ENCODE results near the gene RRAS2.
A peak's percentile ranks its signal among the peaks of the same experiment; 100 is the strongest.
"Not testable (repeated sequence)": the region's sequence is repeated elsewhere in the genome, so short reads cannot be mapped to it uniquely, and the experiment has no call there.

Gene RRAS2

GRCh38 chr11:14358729-14359439, at the start of gene RRAS2:
Gene RRAS2 (minus strand): TSS chr11:14359183. CDS start chr11:14358870, 313 bp downstream.
- peak; percentile 7 for DNase-seq

DNA sequence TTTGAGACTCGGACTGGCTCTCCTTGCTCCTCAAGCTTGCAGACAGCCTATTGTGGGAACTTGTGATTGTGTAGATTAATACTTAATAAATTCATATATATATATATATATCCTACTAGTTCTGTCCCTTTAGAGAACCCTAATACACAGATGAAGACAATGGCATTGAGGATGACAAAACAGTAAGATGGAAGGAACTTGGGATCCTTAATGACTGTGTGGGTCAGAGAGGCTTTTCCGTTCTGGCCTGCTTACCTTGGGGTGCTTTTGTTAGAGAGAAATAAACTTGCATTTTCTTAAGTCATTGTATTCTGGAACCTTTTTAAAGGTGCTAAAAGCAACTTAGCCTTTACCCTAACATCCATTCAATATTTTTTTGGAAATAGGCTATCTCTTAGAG, 49.6 kb upstream of the RRAS2 start:
- DNase-seq: no peak

- not testable (repeated sequence) for DNase-seq
Measured at GRCh38 chr11:14406116-14406515, 47.1 kb upstream of the RRAS2 start.

DNA sequence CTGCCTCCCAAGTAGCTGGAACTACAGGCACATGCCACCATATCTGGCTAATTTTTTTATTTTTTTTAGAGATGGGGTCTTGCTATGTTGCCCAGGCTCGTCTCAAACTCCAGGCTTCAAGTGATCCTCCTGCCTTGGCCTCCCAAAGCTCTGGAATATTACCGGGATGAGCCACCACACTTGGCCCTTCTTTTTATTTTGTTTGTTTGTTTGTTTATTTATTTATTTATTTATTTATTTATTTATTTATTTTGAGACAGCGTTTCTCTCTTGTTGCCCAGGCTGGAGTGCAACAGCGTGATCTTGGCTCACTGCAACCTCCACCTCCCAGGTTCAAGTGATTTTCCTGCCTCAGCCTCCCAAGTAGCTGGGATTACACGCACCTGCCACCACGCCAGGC, 44.5 kb upstream of the RRAS2 start:
- DNase-seq: not testable (repeated sequence)

DNA sequence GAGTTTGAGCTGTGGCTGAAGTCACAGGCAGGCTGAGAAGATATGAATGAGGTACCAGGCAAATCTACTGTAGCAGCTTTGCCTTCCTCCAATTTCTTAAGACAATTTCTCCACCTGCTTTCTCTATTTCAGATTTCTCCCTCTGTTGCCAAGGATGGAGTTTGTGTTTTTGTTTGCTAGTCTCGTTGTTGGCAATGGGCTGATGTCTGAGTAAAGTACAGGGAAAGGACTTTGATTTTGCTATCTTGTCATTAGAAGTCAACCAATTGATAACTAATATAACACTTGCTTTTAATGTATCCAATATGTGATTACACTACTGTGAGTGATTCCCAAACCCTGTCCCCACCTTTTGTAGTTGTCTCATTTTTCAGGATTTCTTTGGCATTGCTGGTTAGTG, 40.1 kb upstream of the RRAS2 start:
- DNase-seq: no peak

DNA sequence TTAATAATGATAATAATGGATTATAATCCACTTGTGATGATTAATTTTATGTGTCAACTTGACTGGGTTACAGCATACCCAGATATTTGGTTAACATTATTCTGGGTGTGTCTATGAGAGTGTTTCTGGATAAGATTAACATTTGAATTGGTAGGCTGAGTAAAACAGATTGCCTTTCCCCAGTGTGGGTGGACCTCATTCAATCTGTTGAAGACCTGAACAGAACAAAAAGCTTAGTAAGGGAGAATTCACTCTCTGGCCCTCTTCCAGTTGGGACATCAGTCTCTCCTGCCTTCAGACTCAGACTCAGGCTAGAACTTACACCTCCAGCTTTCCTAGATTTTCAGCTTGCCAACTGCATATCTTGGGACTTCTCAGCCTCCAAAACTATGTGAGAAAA, 37.3 kb upstream of the RRAS2 start:
- no peak for DNase-seq

- DNase-seq: no peak
Measured at GRCh38 chr11:14393889-14394288, 34.9 kb upstream of the RRAS2 start.

DNA sequence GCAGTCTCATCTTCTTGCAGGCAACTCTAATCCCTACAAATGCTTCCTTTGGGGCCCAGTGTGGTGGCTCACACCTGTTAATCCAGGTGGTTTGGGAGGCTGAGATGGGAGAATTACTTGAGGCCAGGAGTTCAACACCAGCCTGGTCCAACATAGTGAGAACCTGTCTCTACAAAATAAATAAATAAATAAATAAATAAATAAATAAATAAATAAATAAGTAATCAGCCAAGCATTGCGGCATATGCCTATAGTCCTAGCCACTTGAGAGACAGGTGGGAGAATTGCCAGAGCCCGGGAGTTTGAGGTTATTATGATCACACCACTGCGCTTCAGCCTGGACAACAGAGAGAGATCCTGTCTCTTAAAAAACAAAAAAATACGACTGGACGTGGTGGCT, 34.1 kb upstream of the RRAS2 start:
- no peak for DNase-seq

GRCh38 chr11:14390669-14391068, 31.7 kb upstream of the RRAS2 start:
- DNase-seq: no peak

DNA sequence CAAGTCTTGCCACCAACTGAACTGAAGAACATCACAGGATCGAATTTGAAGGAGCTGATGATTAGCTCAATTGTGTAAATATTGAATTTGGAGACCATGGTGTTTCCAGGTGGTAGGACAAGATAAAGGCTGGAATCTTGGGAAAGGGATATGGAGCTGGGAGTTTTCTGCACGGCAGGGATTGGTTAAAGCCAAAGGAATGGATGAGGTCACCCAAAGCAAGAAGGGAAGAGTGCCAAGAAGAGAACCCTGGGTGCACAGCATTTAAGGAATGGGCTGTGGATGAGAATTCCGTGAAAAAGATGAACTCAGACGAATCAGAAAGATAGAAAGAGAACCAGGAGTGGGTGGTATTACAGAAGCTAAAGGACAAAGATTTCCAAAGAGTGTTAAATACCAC, 29.4 kb upstream of the RRAS2 start:
- DNase-seq: no peak

GRCh38 chr11:14386895-14387480, 28.0 kb upstream of the RRAS2 start:
- peak; percentile 24 for DNase-seq

GRCh38 chr11:14386081-14386480, 27.1 kb upstream of the RRAS2 start:
- DNase-seq: no peak

DNA sequence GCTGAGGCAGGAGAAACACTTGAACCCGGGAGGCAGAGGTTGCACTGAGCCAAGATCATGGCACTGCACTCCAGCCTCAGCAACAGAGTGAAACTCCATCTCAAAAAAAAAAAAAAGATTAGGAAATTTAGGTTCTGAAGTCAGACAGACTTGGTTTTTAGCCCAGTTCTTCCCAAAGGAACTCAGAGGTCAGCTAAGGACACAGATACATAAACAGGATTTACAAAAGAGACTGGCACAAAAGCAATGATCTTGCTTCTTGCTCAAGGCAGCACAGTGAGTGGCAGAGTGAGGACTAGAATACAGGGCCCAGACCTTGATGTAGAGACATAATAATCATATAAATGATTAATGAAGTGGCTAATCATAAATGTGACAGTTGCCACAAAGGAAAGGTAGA, 25.4 kb upstream of the RRAS2 start:
- DNase-seq: no peak

- DNase-seq: no peak
Measured at GRCh38 chr11:14381968-14382367, 23.0 kb upstream of the RRAS2 start.

DNA sequence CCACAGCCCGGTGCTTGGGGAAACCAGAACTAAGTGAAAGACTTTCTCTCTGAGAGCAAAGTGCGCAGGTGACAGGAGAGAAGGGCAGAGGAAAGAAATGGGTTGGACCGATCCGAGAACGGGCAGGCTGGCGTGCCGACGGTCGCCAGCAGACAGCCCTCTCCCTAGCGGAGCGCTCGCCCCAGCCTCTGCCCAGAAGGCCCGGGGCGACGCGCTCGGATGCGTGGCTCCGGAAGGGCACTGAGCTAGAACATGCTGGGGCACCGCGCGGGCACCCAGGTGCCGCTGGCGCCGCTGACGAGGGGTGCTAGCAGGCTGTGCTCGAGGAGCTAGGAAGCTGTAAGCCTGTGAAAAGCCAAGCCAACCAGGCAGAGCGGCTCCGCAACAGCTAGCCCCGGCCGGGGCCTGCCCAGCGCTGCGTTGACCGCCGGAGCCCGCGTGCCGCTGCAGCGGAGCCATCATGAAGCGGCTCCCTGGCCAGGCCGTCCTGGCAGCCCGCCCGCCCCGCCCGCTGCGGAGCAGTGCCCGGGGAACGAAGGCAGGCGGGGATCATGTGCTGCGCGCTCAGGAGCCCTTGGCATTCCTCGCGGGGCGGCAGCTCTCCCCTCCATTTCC, 22.1 kb upstream of the RRAS2 start:
- peak; percentile 22 for DNase-seq

- no peak for DNase-seq
Measured at GRCh38 chr11:14380125-14380936, 21.3 kb upstream of the RRAS2 start.

DNA sequence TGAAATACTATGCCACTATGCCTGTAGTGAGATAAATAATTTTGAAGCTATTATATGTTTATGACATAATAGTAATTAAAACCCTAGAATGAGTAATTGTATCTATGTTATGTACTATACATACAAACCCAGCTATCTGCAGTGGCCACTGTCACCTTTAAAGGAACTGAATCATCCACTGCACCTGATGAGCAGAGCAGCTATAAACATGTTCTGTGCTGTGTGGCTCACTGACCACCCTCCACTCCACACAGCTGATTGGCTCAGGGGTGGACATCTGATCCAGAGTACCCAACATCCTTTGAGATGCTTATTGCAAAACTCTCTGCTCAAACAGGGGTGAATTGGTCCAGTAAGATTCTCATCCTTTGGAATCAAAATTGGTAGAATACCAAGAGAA, 19.2 kb upstream of the RRAS2 start:
- DNase-seq: no peak

DNA sequence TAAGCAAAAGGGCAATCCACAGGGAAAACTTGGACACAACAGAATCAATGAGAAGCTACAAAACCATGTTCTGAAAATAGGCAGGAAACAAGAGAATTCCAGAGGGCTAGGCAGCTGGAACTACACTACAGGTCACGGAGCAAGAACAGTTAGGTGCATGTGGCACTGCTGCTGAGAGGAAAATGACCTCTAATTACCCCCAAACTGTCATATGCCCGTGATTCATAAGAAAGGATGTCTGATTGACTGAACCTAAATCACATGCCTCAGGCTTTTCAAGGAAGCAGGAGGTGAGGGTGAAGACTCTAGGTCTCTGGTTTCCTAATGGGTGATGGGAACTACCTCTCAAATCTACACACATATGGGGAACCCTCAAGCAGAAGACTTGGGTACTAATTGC, 17.9 kb upstream of the RRAS2 start:
- no peak for DNase-seq

DNA sequence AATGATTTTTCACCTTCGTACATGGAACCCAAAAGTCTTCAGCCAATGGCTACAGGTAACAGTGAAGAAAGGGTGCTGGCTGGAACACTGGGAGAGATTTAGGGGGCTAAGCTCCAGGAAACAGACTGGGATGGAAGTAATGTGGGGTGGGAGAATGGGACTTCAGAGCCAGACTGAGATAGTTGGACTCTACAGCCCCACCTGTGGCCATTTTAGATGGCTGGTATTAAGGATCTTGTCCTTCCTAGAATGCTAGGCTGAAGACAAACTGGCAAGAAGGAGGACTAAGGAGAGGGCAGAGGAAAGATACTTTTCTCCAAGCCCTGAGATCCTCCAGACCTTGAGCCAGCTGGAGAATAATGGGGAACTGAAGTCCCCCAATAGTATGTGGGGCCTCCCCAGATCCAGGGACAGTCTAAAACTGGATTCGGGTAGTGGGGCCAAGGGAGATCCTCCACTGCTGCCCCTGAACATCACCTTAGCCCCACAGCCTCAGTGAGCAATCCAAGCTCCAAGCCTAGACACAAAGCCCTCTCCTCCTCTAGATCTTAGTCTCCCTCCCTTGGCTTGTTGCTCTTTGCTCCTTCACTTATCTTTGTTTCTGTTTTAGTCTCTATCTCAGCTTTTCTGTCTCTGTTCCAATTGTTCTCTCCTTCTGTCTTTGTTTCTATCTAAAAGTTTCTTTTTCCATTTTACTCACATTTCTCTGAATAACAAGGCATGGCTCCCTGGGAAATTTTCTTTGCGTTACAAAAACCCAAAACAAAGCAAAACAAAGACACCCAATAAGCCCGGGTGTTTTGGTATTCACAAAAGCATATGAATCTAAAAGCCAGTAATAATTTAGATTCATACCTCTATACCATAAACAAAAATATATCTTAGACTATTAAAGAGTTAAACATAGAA, 16.2 kb upstream of the RRAS2 start:
- no peak for DNase-seq

DNA sequence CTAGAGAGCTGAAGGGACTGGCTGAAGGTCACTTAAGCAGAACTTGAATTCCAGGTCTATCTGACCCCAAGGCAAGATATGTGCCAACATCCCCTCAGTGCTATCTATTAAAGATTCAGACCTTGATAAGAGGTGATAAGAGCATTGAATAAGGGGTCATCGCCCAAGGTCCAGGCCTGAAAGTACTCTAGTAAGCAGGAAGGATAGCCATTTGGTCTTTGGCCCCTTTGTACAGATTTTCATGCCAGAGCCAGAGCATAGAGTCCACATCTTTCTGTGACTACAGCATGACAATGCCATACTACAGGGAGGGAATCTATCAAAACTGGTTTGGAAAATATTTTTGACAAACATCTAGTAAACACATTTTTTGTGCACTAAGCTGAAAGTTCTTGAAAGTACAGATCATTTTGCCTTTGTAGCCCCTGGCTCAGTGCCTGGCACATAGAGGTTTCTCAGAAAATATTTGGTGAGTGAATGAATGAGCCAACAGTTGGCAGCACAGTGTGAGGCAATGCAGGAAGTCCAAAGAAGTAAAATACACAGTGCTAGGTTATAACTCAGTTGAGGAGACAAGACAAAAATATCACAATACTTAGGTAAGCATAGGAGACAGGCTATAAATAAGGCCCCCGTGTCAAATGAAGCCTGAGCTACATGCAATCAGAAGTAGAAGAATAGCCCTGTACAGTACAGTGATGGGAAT, 15.1 kb upstream of the RRAS2 start:
- no peak for DNase-seq

DNA sequence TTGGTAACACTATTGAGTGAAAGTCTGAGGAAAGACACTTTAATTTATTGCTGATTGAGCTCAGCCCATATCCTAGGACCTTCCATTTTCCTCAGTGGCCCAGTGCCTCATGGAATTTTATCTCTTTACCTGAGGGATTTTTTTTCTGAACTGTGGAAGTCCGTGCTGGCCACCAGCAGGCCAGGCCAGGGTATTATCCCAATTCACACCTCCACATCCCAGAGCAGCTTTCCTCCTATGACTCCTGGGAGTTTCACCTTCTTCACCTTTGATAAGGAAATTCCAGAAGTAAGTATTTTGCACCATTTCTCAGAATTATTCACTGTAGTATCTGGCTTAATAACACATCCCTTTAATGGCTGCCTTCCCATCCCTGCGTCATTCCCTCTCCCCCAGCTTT, 13.0 kb upstream of the RRAS2 start:
- DNase-seq: no peak

- no peak for DNase-seq
Measured at GRCh38 chr11:14371249-14371648, 12.3 kb upstream of the RRAS2 start.

All from NCI-H1694 treated with DMSO at 0.1 percent for 48 hours (cell line).